NCI-H128 (cell line): ENCODE data around the gene CD226.
"Not testable (repeated sequence)": the region's sequence is repeated elsewhere in the genome, so short reads cannot be mapped to it uniquely, and the experiment has no call there.

Experiments
- DNase-seq: peaks from one replicate; lab custom pipeline; 2025; ENCODE audit not compliant: unreplicated experiment; lab: John Stamatoyannopoulos, UW

Gene CD226

DNA sequence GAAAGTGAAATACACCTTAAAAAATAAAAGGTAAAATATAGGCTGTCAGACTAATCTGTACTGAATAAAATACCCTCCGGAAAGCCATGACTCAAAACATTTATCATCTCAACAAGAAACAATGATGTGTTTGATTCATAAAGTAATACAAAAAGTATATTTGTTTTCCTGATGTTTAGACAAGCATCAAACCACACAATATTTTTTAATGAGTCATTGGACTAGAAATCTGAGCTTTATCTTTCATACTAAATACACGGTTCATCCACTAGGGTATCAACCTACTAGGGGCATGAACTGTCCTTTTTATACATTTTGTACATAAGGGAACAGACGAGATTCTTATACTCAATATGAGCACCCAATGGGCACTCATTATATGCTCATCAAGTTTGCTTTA is 31.3 kb downstream of the CD226 start:
- DNase-seq = no peak

DNA sequence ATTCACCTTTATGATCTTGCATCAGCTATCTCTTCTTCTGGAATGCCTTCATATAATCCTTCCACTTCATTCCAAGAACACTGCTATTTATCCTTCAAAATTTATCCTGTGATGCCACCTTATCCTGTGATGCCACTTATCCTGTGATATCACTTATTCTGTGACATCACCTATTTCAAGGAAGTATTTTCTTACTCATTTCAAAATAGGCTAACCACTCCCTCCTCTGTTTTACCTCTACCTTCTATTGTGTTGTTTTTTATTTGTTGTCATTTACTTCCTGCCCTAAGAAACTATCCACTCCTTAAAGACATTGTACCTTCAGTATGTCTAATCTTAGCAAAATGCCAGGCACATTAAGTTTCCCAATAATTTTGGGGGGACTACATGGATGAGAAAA is 38.8 kb downstream of the CD226 start:
- DNase-seq = no peak

DNA sequence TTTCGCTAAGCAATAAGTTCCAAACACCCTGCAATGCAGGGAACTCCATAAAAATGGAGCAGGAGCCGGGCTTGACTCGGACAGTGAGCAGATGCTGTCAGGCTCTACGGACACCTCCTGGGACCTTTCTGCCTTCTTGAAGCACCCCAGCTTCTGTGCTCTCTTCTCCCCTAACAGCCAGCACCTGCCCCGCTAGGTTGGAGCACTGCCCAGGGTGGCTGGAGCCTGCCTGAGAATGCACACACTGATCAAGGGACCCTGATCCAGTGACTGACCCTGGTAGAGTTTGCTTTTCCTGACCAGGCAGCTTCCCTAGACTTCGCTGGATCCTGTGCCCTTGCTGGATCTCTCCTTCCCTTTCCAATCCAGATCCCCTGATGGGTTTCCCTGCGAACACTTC is 40.9 kb downstream of the CD226 start:
- no peak for DNase-seq

DNA sequence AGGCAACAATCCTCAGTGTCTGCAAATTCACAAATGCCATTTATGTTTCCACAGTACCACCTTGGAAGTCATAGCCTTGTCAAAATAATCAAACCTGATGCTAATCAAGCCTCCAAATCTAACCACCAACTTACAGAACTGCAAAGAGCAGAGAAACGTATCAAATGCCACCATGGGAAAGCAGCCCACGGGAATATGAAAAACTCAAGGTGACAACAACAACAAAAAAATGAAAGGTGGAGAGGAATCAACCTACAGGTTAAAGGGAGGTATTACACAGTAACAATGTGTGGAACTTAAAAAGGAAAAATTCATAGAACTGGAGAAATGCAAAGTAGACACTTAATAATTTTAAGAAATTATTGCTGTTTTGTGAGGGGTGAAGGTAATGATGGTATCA is 46.7 kb downstream of the CD226 start:
- no peak for DNase-seq

DNA sequence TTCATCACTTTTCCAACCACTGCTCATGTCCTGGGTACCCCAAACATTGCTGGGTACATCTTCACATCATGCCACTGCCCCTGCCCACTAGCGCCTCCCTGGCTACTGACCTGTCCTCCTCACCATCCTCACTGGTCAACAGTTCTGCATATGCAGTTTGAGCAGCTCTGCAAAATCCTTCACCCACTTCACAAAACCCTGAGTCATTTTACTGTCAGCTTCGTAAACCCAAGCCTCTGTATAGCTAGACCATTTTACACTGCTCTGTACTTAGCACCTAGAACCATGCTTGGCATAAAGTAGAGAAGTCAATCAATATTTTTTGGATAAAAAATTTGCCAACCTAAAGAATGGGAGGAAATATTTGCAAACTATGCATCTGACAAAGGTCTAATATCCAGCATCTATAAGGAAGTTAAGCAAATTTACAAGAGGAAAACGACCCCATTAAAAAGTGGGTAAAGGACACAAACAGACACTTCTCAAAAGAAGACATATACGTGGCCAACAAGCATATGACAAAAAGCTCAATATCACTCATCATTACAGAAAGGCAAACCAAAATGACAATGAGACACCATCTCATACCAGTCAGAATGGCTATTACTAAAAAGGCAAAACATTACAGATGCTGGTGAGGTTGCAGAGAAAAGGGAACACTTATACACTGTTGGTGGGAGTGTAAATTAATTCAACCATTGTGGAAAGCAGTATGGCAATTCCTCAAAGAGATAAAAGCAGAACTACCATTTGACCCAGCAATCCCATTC is 48.3 kb downstream of the CD226 start:
- DNase-seq = not testable (repeated sequence)

DNA sequence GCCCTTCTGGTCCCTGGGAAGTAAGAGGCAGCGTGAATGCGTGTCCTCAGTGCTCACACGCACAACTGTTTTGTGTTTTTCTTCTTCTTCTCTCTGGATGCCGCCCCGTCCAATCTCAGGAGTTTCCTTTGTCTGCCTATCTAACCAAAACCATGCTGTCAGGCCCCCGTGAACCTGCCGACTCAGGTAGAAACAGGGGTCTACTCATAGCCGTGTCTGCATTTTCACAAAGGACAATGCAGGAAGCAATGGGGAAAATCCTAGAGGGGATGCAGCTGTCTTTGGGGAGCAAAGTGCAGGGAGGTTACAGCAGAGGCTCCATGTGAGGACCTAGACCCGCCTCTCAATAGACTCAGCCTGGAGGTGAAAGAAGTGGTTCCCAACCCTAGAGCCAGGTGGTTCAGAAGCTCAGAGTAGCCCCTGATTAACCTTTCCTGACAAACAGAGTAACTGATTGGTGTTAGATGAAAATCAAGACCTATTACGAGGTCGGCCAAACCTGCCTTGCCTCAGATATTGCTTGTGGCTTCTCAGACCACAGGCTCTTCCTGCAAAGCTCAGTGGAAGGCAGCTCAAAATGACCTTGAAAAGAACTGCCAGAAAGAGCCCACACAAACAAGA is 49.3 kb downstream of the CD226 start:
- no peak for DNase-seq

DNA sequence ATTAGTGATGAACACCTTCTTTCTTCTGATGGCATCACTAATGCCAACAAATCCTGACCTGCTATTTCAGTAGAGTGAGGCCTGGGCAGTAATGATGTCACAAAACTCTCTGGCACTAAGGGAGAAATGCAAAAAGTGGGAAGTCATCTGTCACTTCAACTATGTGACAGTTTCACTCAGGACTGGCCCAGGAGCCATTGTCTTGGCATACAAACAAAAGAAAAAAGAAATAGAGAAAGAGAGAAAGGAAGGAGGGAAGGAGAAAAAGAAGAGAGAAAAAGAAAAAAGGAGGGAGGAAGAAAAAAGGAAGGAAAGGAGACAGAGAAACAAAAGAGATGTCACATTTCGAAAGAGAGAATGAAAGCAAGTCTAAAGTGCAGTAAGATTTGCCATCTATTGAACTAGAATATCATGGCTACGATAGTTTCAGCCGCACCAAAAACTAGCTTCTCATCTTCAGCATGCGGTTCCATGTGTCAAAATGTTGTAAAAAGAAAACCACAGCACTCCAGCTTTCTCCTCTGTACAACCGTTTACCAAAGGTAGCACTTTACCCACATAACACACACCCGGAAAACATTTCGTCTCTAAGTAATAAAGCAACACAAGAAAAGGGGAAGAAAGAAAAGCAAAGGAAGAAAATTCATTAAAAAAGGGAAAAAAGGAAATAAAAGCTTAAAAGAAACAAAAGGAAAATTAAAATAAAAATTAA is 50.1 kb downstream of the CD226 start:
- no peak for DNase-seq

DNA sequence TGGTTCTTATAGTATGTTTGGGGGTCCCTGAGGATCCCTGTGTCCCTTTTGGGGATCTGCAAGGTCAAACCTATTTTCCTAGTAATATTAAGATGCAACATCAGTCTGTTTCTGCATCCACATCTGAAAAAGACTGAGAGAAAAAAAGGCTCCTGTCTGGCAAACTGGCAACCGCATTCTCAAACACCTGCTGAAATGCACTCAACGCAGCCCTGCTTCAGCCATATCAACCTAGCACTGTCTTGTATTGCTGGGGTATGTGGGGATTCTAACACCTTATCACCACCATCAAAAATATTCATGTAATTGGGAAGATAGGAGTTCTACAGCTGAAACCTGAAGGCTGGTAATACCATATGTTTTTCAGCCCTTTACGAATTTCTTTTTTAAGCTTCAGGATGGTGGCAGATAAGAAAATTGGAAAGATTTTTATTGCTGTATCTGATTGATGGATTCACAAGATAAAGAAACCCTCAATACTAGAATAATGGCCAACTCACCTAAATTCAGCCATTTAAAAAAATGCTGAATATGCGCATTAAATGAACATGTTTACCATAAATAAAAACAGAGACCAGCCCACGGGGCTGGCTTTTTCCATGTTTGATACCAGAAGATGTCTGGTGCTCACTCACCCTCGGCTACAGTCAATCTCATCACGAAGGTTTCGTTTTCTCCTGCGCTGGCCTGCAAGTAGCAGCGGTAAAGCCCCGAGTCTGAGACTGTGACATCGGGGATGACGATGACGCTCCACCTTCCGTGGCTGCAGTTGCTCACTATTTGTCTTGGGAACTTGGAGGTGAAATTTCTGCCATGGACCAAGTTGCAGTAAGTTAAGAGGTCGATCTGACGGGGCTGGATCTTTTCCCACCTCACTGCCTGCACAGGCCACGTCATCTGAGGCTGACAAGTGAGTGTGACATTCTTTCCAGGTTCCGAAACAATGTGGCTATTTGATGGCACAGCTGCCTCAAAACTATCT is 52.3 kb downstream of the CD226 start:
- DNase-seq = no peak

DNA sequence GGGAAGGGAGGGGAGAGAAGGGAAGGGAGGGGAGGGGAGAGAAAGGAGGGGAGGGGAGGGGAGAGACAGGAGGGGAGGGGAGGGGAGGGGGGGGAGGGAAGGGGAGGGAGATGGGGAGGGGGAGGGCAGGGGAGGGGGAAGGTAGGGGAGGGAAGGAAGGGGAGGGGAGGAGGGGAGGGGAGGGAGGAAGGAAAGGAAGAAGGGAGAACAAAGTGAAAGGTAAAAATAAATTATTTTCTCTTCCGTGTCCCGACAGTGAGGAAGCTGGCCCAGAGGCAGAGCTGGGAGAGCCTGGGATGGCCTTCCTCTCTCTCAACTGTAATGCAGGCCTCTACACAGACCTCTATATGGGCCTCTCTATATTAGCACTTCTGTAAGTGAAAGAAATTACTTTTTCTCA is 53.2 kb downstream of the CD226 start:
- DNase-seq = no peak

DNA sequence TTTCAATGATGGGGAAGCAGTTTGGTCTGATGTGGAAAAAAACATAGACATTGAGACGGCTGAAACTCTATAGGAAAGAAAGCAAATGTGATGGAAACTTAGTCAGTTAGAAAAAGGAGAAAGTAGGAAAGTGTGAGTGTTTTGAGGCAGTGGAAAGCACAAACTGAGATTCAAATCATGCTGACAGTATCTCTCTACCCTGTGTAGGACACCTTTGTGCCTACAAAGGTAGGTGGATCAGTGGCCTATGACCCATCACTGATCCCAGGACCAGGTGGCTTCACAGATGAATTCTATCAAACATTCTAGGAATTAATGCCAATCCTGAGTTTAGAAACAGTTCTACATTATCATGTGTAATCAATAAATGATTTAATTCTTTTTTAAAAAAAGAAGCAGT is 57.1 kb downstream of the CD226 start:
- DNase-seq = no peak

DNA sequence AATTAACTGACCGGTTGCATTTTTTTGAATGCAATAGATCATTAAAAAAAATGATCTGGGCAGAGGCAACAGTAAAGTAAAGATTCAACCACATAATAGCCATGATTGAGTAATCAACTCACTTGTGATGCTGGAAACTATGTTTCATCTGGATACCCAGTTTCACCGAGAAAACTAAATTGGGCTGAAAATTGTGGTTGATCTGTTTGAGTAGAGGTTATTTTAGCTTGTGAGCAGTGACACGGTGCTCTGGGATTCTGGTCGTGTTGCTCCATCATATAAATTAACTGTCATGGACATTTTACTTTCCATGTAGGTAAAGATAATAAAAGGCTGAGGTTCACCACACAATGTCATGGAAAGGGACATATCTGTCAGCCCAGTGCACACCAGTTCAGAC is 58.7 kb downstream of the CD226 start:
- no peak for DNase-seq

DNA sequence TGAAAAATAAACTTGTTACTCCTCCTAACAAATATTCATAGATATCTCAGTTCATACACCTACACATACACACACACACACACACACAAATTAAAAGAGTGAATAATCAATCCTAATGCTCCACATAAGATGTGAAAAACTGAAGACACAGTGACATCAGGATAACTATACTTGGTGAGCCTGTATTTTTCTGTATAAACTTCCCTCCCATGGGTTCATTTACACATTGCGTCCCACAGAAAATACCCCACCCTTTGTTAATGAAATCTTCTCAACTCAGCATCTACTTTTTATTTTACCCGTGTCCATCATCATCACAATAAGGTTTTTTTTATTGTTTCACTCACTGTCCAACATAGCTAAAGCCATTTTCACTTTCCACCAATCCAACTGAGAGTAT is 60.4 kb downstream of the CD226 start:
- DNase-seq = no peak

DNA sequence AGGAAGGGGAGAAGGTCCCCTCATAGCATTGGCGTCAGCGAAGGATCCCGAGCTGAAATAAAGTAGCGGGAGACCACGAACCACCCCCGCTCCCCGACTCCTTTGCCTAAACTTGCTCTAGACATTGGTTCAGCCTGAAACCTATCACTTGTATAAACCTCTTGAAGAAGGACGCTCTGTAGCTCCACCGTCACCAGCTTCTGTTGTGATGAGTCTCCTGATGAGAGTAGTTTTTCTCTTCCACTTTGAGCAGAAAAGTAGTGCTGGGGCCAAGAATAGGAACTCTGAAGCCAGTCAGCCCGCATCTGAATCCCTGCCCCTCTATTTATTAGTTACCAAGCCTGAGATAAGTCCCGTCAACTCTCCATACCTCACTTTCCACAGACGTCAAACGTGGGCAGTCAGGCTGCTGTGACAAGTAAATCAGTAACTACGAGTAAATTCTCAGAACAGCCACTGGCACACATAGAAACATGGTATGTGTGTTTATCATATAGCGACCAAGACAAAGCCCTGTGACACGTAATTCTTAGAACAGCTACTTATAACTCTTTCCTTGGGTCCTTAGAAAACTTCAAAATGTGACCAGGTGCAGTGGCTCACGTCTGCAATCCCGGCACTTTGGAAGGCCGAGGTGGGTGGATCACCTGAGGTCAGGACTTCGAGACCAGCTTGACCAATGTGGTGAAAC is 61.7 kb downstream of the CD226 start:
- no peak for DNase-seq

DNA sequence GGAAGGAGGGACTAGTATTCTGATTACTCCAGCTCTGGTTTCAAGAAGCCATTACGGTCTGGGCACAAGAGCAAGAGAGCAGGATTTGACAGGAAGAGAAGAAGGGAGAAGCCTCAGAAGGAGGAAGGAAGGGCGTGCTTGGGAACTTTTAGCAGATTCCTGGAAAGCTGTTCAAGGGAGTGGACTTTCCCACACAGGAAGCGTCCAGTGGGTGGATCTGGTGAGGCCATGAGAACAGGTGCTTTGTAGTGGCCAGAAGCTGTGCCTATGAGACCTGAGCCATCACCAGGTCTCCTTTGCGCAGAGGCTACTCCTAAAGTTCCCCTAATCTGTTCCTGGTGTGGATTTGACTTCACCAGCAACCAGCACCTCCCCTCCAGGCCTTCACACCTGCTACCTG is 62.3 kb downstream of the CD226 start:
- no peak for DNase-seq

DNA sequence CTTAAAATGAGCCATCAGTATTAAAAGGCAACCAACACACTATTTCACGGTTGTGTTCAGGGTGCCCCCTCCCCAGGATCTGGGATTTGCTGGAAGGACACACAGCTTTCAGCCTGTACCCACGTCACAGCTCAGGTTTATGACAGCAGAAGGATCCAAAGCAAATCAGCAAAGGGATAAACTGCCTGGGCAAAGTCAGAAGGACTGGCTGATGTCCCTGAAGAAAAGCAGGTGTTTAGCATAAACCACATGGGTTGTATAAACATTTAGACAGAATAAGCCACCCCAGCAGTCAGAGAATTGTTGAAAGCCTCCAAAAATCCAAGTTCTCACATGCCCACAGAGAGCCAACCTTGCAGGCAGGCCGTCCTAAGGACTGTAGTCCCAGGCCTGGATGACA is 63.9 kb downstream of the CD226 start:
- DNase-seq = no peak

DNA sequence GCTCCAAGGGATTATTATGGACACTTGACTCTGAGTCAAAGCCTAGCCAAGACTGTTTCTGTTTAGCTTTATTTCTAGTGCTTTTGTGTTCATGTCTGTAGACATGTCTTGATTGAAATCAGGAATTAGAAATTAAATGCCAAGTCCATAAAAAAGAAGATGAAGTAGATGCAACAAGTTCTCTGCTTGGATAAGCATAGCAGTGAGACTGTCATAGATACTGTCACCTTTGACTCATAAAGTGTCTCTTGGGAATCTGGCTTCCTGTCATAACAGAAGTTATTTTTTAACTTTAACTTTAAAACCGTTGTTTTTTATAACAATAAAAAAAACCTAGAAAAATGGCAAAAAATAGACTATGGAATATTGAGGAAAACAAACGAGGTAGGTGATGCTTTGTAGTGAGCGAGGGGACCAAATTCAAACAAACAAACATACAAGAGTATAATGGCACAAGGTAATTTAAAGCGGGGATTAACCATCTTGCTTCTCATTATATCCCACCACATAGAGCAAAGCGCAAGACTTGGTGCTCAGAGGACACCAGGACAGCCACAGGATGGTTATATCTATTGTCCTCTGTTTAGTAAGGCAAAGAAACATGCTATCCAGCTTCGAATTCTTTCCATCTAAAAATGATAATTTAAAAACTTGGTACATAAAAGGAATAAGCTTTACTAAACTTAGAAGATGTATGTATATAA is 64.6 kb downstream of the CD226 start:
- no peak for DNase-seq

DNA sequence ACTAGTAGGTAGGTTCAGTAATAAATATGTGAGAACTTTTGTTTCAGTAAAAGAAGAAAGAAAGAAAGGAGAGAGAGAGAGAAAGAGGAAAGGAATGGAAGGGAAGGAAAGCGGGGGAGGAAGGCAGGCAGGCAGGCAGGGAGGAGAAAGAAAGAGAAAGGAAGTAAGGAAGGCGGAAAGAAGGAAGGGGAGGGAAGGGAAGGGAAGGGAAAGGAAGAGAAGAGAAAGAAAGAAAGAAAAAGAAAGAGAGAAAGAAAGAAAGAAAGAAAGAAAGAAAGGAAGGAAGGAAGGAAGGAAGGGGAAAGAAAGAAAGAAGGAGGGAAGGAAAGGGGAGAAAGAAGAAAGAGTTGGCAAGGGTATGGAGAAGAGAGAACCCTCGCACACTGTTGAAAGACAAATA is 67.6 kb downstream of the CD226 start:
- DNase-seq = no peak

DNA sequence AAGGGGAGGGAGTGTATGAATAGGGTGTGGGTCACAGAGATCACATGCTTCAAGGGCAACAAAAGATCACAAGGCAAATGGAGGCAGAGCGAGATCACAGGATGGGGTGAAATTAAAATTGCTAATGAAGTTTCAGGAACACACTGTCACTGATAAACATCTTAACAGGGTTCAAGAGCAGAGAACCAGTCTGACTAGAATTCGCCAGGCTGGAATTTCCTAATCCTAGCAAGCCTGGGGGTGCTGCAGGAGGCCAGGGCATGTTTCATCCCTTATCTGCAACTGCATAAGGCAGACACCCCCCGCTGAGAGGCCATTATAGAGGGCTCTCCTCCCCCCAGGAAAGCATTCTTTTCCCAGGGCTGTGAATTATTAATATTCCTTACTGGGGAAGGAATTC is 68.6 kb downstream of the CD226 start:
- not testable (repeated sequence) for DNase-seq

DNA sequence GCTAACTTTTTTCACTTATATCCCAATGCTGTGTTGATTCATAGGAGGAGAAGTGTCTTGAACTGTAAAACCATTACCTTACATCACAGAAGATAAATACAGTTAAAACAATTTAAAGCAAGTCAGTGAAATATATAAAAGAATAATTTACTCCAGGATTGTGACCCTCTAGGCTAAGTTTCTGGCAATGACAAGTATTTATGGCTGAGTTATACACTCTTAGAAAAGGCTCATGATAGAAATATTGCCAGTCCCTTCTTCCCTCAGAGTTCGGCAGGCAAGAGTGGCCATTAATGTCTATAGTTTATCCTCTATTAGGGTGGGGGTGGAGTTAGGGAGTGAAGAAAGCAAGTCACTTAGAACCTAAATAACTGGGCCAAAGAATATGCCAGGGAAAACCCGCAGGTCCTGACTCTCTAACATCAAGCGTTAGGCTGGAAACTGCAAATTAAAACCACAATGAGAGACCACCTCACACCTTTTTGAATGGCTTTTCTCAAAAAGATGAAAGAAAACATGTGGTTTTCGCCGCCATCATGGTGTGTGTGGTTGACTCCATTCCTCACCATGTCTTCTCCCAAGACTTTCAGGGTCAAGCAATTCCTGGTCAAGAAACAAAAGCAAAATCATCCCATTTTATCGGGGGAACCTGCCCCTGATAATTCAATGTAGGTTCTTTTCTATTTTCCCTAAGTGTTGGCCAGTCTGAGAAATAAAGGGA is 69.3 kb downstream of the CD226 start:
- DNase-seq = no peak
